ENCODE measurements around the gene TCF20.

DNA sequence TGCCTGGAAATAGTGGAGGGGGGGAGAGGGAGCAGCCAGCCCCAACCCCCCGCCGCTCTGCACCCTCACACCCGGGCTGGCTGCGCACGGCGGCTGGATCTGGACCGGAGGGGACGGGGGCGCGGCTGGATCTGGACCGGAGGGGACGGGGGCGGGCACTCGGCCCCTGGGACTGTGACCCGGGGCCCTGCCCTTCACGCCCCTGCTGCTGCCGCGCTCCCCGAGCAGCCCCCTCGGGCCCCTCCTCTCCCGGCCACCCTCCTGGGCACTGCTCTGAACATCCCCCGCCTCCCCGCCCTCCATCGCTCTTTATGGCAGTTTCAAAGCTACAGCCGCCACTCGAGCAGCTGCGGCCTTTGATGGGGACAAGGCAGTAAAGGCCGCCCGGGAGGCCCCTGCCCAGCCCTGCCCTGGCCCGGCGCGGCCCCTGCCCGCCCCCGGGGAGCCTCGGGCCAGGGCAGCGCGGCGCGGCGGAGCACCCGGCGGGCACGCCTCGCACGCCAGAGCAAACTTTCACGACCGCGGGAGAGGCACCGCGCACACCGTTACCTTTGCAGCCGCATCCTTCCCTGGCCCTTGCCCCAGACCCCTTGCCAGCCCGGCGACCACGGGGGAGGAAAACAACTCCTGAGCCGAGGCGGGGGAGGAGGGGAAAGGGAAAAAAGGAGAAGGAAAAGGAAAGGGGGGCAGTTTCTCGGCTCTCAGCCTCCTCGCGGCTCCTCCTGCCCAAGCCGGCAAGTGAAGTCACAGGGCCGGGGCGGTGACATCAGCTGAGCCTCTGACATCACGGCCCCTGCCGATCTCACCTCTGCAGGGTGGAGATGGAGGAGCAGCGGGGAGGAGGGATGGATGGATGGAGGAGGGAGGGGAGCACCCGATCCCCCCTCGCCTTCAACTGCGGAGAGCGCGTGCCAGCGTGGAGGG is 13.1 kb upstream of the TCF20 start:
- TF ChIP-seq POLR2A (IDR thresholded peaks at IDR 0.05), result no peak
- TF ChIP-seq, protein P1, sequence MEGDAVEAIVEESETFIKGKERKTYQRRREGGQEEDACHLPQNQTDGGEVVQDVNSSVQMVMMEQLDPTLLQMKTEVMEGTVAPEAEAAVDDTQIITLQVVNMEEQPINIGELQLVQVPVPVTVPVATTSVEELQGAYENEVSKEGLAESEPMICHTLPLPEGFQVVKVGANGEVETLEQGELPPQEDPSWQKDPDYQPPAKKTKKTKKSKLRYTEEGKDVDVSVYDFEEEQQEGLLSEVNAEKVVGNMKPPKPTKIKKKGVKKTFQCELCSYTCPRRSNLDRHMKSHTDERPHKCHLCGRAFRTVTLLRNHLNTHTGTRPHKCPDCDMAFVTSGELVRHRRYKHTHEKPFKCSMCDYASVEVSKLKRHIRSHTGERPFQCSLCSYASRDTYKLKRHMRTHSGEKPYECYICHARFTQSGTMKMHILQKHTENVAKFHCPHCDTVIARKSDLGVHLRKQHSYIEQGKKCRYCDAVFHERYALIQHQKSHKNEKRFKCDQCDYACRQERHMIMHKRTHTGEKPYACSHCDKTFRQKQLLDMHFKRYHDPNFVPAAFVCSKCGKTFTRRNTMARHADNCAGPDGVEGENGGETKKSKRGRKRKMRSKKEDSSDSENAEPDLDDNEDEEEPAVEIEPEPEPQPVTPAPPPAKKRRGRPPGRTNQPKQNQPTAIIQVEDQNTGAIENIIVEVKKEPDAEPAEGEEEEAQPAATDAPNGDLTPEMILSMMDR (IDR thresholded peaks at IDR 0.05), result no peak

Measured in right lobe of liver (tissue), 4 donors.